GM18858 (cell line): Measurements from ENCODE around the gene DIPK1A.
"Not testable (repeated sequence)": the region's sequence is repeated elsewhere in the genome, so short reads cannot be mapped to it uniquely, and the experiment has no call there.

ENCODE experiments used
- ATAC-seq: cut with Tn5 transposase; IDR thresholded peaks from one replicate; pipeline ENCODE4 v1.9.1; 2021; ENCODE audit not compliant: unreplicated experiment

The DIPK1A gene

GRCh38 chr1:92980732-92981647 lies 19.7 kb upstream of the DIPK1A start:
- ATAC-seq: peak; percentile 50

- ATAC-seq: peak; percentile 51
These were observed 14.4 kb upstream of the DIPK1A start for GRCh38 chr1:92975551-92976232.

- ATAC-seq: not testable (repeated sequence)
These were observed 12.8 kb upstream of the DIPK1A start for GRCh38 chr1:92974112-92974511.

- no peak for ATAC-seq
These were observed 12.1 kb upstream of the DIPK1A start for GRCh38 chr1:92973203-92973897.

DNA sequence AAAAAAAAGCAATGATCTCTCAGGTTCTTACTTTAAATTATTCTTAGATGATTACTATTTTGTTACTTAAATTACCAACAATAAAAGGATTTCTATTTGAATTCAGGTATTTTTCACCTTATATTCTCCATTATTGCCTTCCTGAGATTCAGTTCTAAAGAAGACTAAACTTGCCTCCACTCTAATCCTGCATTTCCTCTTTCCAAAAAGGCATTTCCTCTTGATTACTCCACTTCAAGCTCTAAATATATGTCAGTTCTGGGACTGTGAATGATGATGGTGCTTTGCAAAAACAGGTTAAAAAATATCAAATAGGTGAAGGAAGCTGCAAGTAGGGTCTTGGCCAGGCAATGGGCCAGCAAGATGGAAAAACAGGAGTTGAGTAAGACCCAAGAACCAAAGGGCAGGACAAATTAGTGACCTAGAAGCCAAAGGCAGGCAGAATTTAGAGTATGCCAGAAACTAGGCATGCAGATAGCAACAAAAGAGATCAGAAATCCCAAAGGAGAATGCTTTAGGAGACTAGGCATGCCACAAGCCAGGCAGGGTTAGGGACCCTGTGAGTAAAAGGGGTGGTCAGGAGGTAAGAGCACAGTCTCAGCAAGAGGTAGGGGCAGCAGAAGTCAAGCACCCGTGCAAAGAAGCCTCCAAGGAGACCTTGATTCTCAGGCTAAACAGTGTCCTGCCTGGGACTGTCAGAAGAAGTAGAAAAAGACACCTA lies 11.3 kb upstream of the DIPK1A start:
- no peak for ATAC-seq

GRCh38 chr1:92971932-92972331 lies 10.7 kb upstream of the DIPK1A start:
- ATAC-seq: not testable (repeated sequence)

DNA sequence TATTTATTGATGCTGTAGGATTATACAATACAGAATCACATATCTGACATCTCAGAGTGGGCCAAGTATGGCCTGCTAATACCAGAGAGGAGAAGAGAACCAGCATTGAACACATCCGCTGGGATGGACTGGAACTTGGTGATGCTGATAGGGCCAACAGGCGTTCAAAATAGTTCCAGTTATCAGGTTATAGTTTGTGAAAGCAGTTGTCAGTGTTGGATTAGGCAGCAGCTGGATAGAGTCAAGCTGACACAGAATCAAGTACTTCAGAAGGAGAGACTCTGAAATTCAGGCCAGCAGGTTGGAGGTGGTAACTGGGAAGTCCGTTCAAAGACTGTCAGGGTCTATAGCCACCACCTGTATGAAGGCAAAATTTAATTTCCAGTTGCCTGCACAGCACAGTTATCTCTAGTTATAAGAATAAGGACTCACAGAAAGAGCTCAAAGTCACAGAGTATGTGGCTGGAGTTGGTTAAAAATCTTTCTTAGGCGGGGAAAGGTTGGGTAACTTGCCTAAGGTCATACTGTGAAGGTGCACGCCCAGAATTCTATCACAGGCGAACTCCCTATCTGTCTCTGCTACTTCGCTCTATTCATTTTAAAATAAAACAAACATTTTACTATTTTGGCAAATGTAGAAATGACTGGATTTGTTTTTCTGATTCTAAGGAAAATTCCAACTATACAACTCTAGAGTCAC lies 9.9 kb upstream of the DIPK1A start:
- no peak for ATAC-seq

GRCh38 chr1:92969517-92969916 lies 8.3 kb upstream of the DIPK1A start:
- ATAC-seq: no peak

DNA sequence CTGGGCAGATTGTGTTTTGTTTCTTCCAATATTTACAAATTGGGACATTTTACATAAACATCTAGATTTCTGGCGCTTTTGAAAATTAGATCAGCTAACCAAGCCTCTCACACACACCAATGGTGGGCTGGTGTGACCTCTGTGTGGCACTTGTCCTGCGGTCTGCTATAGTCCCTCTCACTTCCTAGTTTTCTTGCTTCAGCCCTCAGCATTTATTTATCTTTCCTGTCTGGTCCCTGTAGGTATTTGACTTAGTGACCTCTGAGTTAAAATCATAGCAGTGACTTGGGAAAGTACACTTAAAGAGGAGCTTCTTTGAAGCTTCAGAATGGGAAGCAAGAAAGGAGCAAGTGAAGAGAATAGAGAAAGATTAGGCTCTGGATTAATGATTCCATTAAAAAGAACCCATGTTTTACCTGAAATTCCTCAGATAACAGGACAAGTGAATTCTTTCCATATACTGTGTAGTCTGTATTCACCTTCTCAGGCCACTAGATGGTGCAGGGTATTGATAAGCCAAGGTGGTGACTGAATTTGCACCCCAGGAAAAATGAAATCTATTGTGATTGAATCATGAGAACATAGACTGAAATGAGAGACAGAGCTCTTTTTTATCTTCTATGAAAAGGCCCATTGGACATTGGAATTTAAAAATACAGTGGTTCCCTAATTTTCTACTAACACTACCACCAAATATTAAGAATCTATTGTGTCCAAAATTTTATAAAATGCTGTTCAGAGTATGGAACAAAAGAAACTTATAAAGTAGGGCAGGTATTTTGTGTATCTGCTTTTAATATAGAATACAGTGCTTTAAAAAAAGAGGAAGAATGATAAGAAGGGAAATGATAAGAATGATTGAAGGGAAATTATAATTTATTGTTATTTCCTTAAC lies 7.1 kb upstream of the DIPK1A start:
- ATAC-seq: peak; percentile 55

DNA sequence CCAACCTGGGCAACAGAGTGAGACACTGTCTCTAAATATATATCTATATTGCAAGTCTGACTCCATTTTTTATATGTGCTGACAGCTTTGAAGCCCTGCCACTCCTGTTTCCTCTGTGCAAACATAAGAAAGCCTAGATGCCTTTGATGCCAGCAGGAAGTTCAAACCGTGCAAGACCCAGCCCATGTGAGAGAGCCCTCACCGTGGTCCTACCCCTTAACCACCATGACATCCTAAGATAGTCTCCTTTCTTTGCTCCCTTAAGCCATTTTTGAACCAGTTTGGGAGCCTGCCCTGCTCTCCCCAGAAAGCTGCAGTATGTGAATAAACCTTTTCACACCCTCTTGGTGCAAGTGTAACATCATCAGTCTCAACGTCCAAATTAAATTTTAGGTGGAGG lies 3.7 kb upstream of the DIPK1A start:
- ATAC-seq: no peak

GRCh38 chr1:92964316-92964715 lies 3.1 kb upstream of the DIPK1A start:
- ATAC-seq: no peak

DNA sequence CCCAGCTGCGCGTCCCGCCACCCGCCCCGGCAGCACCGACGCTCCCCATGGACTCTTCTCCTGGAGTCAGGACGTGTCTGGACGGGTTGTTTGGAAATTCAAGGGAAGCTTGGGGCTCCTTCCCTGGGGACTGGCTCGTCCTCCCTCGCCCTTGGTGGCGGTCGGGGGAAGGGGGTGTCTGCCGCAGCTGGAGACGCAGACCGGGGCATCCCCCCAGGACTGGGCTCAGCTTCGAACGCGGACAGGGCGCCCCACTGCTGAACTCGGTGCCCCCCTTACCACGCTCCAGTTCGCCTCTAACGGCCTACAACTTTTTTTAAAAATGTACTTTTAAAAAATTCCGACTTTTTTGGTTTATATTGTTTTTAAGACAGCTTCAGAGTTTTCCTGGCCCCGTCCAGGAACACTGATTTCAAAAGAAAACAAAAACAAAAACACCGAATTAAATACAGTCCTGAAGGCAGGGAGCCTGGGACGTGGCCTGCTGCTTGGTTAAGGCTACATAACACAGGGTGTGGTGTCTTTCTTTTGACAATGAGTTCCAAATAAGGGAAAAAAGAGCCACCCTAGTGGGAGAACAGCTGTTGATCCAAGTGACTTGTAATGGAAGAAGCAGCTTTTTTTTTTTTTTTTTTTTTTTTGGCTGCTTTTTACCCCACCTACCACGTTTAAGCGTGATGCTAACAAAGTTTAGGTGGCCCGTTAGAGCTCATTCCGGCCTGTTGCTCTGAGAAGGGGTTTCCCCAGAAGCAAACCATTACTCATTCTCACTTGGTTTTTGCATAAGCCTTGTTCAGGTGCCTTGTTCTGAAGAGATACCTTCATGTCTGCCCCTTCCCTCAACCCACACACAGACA lies 862 bp upstream of the DIPK1A start:
- peak; percentile 61 for ATAC-seq

- ATAC-seq: peak; percentile 28
These were observed 699 bp downstream of the DIPK1A start for GRCh38 chr1:92960395-92961130.

DNA sequence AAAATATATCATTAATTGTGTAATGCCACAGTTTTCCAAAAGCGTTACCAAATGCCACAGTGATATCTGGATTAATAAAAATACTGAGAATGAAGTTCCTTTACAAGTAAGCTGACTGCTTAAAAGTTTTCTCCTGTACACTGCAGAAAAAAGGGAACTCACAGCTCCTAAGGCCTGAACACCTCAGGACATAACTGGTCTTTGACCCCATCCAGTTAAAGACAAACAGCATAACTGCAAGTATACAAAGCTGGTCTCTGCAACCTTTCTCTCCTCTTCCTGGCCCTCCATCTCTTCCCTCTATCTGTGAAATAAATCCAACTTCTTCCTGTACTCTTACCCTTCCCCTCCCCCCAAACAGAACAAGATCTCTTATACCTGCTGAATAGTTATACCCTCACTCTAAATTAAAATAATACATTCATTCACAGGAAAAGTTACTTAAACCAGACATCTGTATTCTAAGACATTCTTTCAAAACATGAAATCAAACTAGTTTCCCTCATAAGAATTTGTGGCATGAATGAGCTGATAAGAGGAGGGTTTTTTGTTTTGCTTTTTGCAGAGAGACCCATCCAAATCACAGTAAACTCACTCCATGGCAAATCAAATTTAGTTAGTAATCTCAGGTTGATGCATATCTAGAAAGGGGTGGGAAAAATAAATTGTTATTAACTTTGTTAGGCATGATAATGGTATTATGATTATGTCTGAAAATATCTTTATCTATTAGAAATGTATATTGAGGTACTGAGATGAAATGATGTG lies 2.9 kb downstream of the DIPK1A start:
- ATAC-seq: no peak

- ATAC-seq: peak; percentile 25
These were observed 4.1 kb downstream of the DIPK1A start for GRCh38 chr1:92957030-92957734.

GRCh38 chr1:92956254-92957029 lies 4.8 kb downstream of the DIPK1A start:
- no peak for ATAC-seq
